ENCODE data around the gene ESPL1.

- no peak for TF ChIP-seq YY1 (IDR thresholded peaks at IDR 0.05; ENCODE audit: insufficient read depth, insufficient read length)
- no peak for TF ChIP-seq SUZ12 (IDR thresholded peaks at IDR 0.05; ENCODE audit: extremely low read depth, insufficient read depth, insufficient read length)
- TF ChIP-seq ZNF274 (IDR thresholded peaks at IDR 0.05; ENCODE audit: low read depth, low read length): no peak
Observed at GRCh38 chr12:53340398-53340797, 72.3 kb downstream of the ESPL1 start.

Measured in NT2/D1 (cell line).